Caki2 (cell line): ENCODE measurements around the gene ANGPTL2. TPM values are rescaled to one million over a fixed set of nuclear protein-coding genes. Genes with fewer than 3 reads are reported as not detected.

Experiments
- DNase-seq: peaks from one replicate; pipeline ENCODE4 v3.0.0-alpha.2; 2015; ENCODE audit warnings: low read depth
- in situ Hi-C: cut with HindIII; loops from 2 replicates; pipeline ENCODE4 v1.10.0; 2016; ENCODE audit warnings: low sequenced_read_pairs, low pct_unique_long_range_greater_than_20kb, mixed read lengths
- total RNA-seq: library from RNA; depleted of rRNA; stranded (reverse); fragments of >200 nt; shearing (Covaris generic); gene quantifications from 2 replicates; pipeline ENCODE4 v1.2.3, GENCODE V29; 2014; ENCODE audit warnings: low replicate concordance

ANGPTL2 gene
- total RNA-seq, 1 experiment from 2014 or later: 1.0 TPM

DNA sequence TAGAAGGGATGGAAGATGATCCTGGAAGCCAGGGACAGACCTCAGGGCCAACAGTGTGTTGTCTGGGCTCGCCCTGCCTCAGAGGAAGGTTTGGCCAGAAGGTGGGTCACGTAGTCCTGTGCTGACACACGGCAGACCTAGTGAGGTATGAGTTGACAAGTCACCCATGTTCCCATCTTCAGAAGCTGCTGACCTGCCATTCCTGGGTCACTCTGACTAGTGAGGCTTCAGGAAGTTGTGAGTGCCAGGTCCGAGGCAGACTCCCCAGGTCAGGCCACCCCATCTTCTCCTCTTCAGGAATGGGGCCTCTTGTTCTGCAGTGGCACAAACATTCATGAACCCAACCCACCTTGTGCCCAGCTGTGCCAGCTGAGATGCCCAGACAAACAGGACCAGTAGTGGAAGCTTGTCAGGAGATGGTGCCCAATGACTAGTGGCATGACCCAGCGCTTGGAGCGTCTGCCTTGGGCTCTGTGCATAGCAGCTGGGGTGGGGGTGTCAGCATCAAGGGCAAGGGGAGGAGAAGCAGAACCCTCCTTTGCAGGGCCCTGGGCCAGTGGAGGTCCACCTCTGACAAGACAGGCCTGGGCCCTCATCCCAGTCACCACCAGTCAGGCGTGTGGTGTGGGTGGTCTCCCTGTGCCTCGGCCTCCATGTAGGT, 16.8 kb upstream of the ANGPTL2 start:
- in situ Hi-C loops: no loop called here
- DNase-seq: no peak

GRCh38 chr9:127138444-127138843, 16.0 kb upstream of the ANGPTL2 start:
- DNase-seq: no peak
- in situ Hi-C loops: no loop called here

DNA sequence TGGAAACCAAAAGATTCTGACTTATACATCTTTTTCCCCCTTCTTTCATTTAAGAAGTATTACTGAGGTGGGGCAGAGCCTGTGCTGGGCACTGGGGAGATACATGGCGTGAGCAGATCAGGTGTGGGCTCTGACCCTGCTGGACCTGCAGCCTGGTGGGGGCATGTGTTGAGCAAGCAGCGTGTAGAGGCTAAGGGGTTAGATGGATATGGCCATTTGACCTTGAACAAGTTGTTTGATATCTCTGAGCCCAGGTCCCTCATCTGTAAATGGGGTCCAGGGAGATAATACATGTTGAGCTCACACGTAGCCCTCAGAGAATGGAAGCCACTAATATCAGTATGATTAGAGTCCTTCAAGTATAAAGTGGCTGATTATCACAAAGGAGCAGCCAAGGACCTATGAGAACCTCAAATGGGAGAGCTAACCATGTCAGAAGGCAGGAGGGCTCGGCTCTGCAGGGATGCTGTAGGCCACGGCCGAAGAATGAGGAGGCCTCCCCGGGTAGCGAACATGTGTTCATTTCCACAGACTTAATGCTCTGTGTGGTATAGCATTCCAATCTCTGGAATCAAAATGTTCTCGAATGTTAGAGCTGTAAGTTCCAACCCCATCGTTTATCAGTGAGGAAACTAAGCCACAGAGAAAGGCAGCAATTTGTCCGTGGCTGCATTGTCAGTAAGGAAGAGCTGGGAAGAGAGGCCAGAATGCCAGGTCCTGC, 15.4 kb upstream of the ANGPTL2 start:
- no peak for DNase-seq
- in situ Hi-C loops: no loop called here

- DNase-seq: no peak
- in situ Hi-C loops: no loop called here
Measured at GRCh38 chr9:127136880-127137639, 14.6 kb upstream of the ANGPTL2 start.

- in situ Hi-C loops: no loop called here
- DNase-seq: no peak
Measured at GRCh38 chr9:127136081-127136879, 13.8 kb upstream of the ANGPTL2 start.

DNA sequence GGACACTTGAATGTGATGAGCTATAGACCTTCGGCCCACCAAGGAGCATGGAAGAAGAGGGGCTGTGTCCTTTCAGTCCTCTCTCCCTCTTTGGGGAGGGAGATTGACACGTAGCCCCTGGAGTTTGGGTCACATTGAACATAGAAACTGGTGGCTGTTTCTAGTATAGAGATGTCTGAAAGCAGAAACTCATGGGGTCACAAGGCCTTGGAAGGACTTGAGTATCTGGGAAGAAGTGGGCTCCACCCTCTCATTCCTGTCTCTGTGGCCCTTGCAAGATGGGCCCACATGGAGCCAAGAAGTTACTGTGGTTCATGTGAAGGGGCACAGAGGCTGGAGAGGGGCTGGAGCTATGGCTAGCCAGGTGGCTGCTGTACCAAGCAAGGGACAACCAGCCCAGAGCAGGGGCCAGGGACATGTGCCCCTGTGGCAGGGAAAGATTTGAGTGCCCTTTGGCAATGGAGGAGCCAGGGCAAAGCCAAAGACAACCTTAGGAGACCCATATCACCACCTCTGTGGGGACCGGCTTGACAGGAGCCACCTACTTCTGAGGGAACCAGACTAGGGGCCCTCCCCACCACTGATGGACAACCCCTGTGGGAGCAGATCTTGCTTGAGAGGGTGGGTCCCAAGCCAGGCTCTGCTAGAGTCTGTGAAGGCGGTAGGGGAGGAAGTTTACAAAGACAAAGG, 12.8 kb upstream of the ANGPTL2 start:
- DNase-seq: no peak
- in situ Hi-C loops: no loop called here

GRCh38 chr9:127133739-127134167, 11.3 kb upstream of the ANGPTL2 start:
- DNase-seq: no peak
- in situ Hi-C loops: no loop called here

GRCh38 chr9:127132921-127133647, 10.6 kb upstream of the ANGPTL2 start:
- DNase-seq: no peak
- in situ Hi-C loops: no loop called here

DNA sequence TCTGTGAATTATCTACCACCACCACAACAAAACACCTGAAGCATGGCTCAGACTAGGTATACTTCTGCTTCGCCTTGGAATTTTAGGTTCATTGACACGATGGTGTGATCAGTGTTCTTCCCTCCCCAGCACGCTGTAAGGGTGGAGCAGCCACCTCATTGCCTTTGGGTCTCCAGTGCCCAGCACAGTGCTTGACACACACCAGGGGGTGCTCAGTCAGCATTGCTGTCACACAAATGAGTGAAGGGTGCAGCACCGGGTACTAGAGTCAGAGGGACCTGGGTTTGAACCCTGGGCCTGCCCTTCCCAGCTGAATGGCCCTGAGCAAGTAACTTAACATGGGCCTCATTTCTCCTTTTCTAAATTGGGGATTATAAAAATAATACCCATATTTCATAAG, 9.9 kb upstream of the ANGPTL2 start:
- no peak for DNase-seq
- in situ Hi-C loops: no loop called here

DNA sequence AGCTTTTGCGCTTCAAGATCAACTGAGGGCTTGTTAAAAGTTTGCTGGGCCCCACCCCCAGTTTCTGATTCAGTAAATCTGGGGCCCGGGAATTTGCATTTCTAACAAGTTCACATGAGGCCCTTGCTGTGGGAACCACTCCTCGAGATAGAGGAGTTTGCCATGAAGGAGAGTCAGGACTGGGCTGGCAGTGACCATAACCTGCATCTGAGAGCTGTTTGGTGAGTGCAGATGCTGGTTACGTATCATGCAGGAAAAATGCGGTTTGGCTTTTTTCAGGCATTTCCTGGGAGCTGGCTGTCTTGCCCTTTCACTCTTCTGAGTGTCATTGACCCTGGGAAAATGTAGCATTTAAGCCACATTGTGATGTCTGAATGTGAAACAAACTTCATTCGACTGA, 9.4 kb upstream of the ANGPTL2 start:
- in situ Hi-C loops: no loop called here
- no peak for DNase-seq

DNA sequence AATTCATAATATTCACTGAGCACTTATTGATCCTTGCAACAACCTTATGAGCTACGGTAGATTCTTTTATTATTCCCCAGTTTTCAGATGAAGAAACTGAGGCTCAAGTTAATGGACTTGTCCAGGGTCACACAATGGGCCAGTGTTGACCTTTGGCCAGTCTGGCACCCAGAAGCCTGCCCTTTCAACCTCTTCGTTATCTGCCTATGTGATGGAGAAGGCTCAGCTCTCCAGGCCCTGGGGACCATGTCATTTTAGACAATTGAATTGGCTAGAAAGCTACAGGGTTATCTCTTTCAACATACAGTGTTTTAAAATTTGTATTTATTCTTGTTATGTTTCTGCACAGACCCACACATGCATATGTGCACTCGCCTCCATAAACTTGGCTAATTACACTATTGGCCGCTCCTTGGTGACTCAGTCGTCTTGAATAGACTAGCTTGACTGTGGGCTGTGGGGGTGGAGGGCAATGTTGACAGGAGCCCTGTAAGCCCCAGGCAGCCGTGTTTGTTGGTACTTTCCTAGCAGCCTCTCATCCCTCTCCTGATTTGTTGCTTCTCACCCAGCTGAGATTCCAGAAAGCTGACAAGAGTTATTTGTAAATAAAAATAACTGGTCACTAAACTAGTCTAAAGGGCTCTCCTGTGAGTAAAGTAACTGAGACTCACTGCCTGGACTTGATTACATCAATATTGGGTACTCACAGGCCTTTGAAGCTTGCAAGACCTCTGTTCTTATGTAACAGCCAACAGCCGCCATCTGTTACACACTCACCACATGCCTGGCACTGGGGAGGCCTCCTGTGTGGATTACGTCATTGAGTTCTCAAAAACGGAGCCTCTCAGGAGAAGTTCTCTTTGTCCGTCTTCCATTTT, 8.5 kb upstream of the ANGPTL2 start:
- no peak for DNase-seq
- in situ Hi-C loops: no loop called here

GRCh38 chr9:127130235-127130634, 7.8 kb upstream of the ANGPTL2 start:
- no peak for DNase-seq
- in situ Hi-C loops: no loop called here

DNA sequence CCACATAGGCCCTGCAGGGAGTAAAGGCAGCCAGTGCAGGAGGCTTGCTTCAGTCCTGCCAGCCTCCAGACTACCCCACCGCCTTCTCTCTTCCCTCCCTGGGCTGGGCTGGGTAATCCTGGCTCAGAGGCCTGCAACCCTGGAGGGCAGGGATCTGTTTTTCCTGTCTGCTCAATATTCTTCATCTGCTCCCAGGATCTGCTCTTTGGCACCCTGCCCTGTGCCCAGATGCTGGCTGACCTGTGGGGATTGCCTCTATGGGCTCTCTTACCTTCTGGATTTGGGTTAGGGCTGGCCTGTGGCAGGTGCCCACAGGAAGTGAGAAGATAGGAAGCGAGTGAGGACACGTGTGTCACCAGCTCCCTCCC, 7.3 kb upstream of the ANGPTL2 start:
- in situ Hi-C loops: no loop called here
- no peak for DNase-seq

DNA sequence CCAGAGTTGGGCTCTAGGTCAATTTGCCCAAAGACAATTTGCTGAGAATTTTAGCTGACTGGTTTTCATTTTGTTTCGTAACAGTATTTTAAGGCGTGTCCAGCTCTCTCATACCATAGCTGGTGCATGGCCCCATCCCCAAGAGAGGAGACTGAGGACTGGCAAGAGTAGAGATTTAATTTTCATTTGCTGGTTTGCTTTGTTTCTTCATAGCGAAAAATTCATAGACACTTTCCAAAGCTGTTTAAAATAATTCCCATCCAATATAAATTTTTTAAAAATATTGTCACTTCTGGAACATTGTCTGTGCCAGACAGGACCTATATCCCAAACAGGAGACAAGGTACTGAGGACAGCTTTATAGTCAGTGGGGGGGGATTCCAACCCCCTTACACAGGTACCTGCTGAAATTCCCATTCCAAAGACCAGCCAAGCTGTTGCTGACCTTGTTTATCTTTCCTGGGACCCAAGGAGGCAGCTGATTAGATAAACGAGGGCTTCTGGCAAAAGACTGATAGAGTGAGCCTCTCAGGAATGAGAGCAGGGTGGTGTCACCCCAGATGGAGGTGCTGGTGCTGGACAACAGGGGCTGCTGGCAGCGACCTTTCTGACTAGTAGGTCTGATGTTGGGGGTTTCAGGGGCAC, 6.8 kb upstream of the ANGPTL2 start:
- in situ Hi-C loops: no loop called here
- DNase-seq: no peak

DNA sequence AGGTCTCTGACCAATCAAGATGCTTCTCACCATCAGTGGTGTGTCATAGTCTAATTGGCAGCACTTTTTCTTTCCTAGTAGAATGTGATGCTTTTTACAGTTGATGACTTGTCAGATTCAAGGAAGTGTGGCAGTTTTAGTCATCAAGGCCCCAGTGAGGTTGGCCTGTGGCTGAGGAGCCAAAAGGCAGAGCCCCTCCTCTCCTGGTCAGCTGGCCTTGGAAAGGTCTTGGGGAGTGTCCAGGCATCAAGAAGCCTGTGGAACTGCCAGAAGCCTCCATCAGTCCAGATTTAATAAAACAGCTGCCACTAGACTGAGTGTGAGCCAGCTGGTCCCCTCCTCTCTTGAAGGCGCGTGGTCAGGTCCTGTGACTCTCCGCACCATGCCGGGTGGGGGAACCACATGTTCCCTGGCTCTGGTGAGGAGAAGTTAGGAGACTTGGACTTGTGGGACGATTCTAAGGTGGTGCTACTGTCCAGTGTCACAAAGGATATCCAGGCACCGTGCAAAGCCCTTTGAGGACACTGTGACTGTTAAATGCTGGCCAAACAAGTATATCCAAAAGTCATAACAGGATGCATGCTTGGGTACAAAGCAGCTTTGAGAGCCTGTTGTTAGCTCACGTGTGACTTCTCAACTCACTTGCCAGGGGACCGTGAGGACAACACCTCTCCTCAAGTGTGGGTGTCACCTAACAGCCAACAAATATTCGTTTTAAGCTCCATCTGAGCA, 6.1 kb upstream of the ANGPTL2 start:
- peak; percentile 44 for DNase-seq
- in situ Hi-C loops: no loop called here

GRCh38 chr9:127126971-127127370, 4.5 kb upstream of the ANGPTL2 start:
- in situ Hi-C loops: no loop called here
- no peak for DNase-seq
